HEK293 (cell line): ENCODE measurements around the gene PCNX3.

Source experiments
- CTCF ChIA-PET: fragments of 350-600 bp; formaldehyde crosslinking; extraction: SDS; loops from one replicate; lab custom pipeline; 2021; ENCODE audit warnings: antibody characterized with exemption; lab: Yijun Ruan, JAX
- POLR2A ChIA-PET: fragments of 300-600 bp; formaldehyde crosslinking; extraction: SDS; loops from one replicate; lab custom pipeline; 2020; ENCODE audit warnings: antibody characterized with exemption, inconsistent platforms; lab: Yijun Ruan, JAX
- H3K27ac ChIP-seq: fragments of 200-500 bp; sonication (Bioruptor generic); 2 replicates; pipeline ENCODE4 v1.5.1; 2014; ENCODE audit warnings: low read depth, low read length, control low read depth, inconsistent platforms; ENCODE audit errors: extremely low read depth
- H3K36me3 ChIP-seq, 2 experiments: fragments of 200-500 bp in 1 of 2; sonication (Bioruptor generic) in 1 of 2; 1 replicate in 1 of 2; 2 replicates in 1 of 2; pipeline ENCODE4 v1.5.1; 2014 to 2017; ENCODE audit warnings: inconsistent platforms in 2 of 2, low read length in 2 of 2; ENCODE audit not compliant: control insufficient read depth in 2 of 2, insufficient read depth in 1 of 2
- H3K4me1 ChIP-seq: fragments of 200-500 bp; sonication (Bioruptor generic); 2 replicates; pipeline ENCODE4 v1.5.1; 2014; ENCODE audit warnings: mild to moderate bottlenecking, low read length, inconsistent platforms; ENCODE audit not compliant: control insufficient read depth, insufficient read depth
- H3K4me3 ChIP-seq: 2 replicates; pipeline ENCODE4 v1.5.1; 2011; ENCODE audit warnings: low read depth, mild to moderate bottlenecking, control low read depth, low read length, moderate library complexity
- H3K9me3 ChIP-seq: fragments of 200-500 bp; sonication (Bioruptor generic); 2 replicates; pipeline ENCODE4 v1.5.1; 2014; ENCODE audit warnings: low read depth, low read length, inconsistent platforms; ENCODE audit not compliant: control insufficient read depth, insufficient read depth
- EGR2 ChIP-seq: fragments of 450-650 bp; formaldehyde crosslinking; IDR thresholded peaks from 2 replicates; pipeline ENCODE4 v1.5.1; 2016; ENCODE audit warnings: low read depth, missing biosample characterization, missing genetic modification characterization
- FEZF1 ChIP-seq: fragments of 450-650 bp; formaldehyde crosslinking; IDR thresholded peaks from 2 replicates; pipeline ENCODE4 v1.5.1; 2016; ENCODE audit warnings: missing biosample characterization, missing genetic modification characterization
- TCF7L2 ChIP-seq: IDR thresholded peaks from 2 replicates; pipeline ENCODE4 v1.6.1; 2011; ENCODE audit warnings: low read depth, mild to moderate bottlenecking, inconsistent platforms, low read length, moderate library complexity, borderline replicate concordance
- ZBTB49 ChIP-seq: fragments of 450-650 bp; formaldehyde crosslinking; IDR thresholded peaks from 2 replicates; pipeline ENCODE4 v1.5.1; 2016; ENCODE audit warnings: missing biosample characterization, missing genetic modification characterization, low read depth
- ZNF140 ChIP-seq: fragments of 450-650 bp; formaldehyde crosslinking; IDR thresholded peaks from 2 replicates; pipeline ENCODE4 v1.5.1; 2016; ENCODE audit warnings: missing biosample characterization, missing genetic modification characterization
- ZNF248 ChIP-seq: fragments of 450-650 bp; formaldehyde crosslinking; IDR thresholded peaks from 2 replicates; pipeline ENCODE4 v1.5.1; 2017; ENCODE audit warnings: missing biosample characterization, missing genetic modification characterization
- ZNF311 ChIP-seq: fragments of 450-650 bp; formaldehyde crosslinking; IDR thresholded peaks from 2 replicates; pipeline ENCODE4 v1.5.1; 2017; ENCODE audit warnings: missing biosample characterization, missing genetic modification characterization, borderline replicate concordance
- ZNF350 ChIP-seq: fragments of 450-650 bp; formaldehyde crosslinking; IDR thresholded peaks from 2 replicates; pipeline ENCODE4 v1.5.0; 2017; ENCODE audit warnings: missing biosample characterization, mild to moderate bottlenecking, missing genetic modification characterization
- ZNF426 ChIP-seq: fragments of 450-650 bp; formaldehyde crosslinking; IDR thresholded peaks from 2 replicates; pipeline ENCODE4 v1.5.1; 2017; ENCODE audit warnings: missing biosample characterization, missing genetic modification characterization, mild to moderate bottlenecking, inconsistent platforms, moderate library complexity
- ZNF530 ChIP-seq: fragments of 450-650 bp; formaldehyde crosslinking; IDR thresholded peaks from 2 replicates; pipeline ENCODE4 v1.5.1; 2016; ENCODE audit warnings: low read depth, missing biosample characterization, missing genetic modification characterization
- ZNF600 ChIP-seq: fragments of 450-650 bp; formaldehyde crosslinking; IDR thresholded peaks from 2 replicates; pipeline ENCODE4 v1.5.1; 2016; ENCODE audit warnings: missing biosample characterization, missing genetic modification characterization
- ZNF707 ChIP-seq: fragments of 450-650 bp; formaldehyde crosslinking; IDR thresholded peaks from 2 replicates; pipeline ENCODE4 v1.5.1; 2016; ENCODE audit warnings: missing biosample characterization, missing genetic modification characterization
- ZNF76 ChIP-seq: fragments of 450-650 bp; formaldehyde crosslinking; IDR thresholded peaks from 2 replicates; pipeline ENCODE4; 2016; ENCODE audit warnings: low read depth, missing biosample characterization, missing genetic modification characterization, borderline replicate concordance
- ZNF830 ChIP-seq: fragments of 450-650 bp; IDR thresholded peaks from 2 replicates; pipeline ENCODE4 v1.5.0; 2018; ENCODE audit warnings: missing biosample characterization, missing genetic modification characterization, low read depth, mild to moderate bottlenecking, moderate library complexity
- ZSCAN18 ChIP-seq: fragments of 450-650 bp; formaldehyde crosslinking; IDR thresholded peaks from 2 replicates; pipeline ENCODE4 v1.5.1; 2016; ENCODE audit warnings: missing biosample characterization, missing genetic modification characterization
- ZSCAN23 ChIP-seq: fragments of 450-650 bp; formaldehyde crosslinking; IDR thresholded peaks from 2 replicates; pipeline ENCODE4 v1.5.1; 2016; ENCODE audit warnings: missing biosample characterization, missing genetic modification characterization
- TF ChIP-seq, protein P1 (sequence below): fragments of 450-650 bp; formaldehyde crosslinking; IDR thresholded peaks from 2 replicates; pipeline ENCODE4 v1.5.0; 2017; ENCODE audit warnings: missing biosample characterization, missing genetic modification characterization, borderline replicate concordance
- TF ChIP-seq, protein P2 (sequence below): fragments of 450-650 bp; formaldehyde crosslinking; IDR thresholded peaks from 2 replicates; pipeline ENCODE4 v1.5.1; 2016; ENCODE audit warnings: missing biosample characterization, missing genetic modification characterization
- TF ChIP-seq, protein P3 (sequence below): fragments of 450-650 bp; formaldehyde crosslinking; IDR thresholded peaks from 2 replicates; pipeline ENCODE4 v1.5.1; 2017; ENCODE audit warnings: missing biosample characterization, missing genetic modification characterization
- TF ChIP-seq, protein P4 (sequence below): fragments of 450-650 bp; formaldehyde crosslinking; optimal IDR thresholded peaks from 2 replicates; pipeline ENCODE3; 2016; ENCODE audit warnings: missing biosample characterization, mild to moderate bottlenecking, missing genetic modification characterization
- TF ChIP-seq, protein P5 (sequence below): fragments of 450-650 bp; formaldehyde crosslinking; IDR thresholded peaks from 2 replicates; pipeline ENCODE4 v1.5.1; 2017; ENCODE audit warnings: missing biosample characterization, missing genetic modification characterization

The PCNX3 gene

DNA sequence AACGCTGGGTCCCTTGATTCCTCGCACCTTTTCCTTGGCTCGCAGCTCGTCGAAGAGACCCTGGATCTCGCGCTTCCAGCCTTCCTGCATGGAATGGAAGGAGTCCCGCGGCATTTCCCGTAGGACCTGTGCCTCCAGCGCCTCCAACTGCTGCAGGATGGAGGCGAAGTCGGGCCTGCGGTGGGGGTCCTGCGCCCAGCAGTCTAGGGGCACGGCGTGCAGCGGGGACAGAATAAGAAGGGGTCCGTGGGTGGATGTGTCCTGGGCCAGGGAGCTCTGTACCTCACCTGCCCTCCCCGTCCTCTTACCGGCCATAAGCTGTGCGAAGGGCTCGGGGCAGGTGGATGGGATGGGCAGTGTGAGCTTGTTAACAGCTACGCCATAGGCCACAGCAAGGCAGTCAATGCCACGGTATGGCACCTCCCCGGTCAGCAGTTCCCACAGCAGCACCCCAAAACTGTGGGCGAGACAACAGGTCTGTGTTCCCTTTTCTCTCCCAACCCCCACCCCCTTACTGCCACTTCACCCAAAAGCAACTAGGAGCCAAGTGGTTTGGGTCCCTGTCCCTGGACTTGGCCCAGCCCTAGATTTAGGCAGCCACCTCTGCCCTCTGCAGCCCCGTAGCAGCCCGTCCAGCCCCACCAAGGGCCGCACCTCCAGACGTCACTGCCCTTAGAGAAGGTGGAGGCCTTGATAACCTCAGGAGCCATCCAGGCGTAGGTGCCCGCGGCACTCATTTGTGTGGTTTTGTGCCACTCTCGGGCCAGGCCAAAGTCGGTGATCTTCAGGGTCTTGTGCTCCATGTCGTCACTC is 7.8 kb upstream of the PCNX3 start:
- TF ChIP-seq ZNF426 (tag by site-specific recombination): no peak
- no peak for TF ChIP-seq ZSCAN23 (tag by site-specific recombination)
- TF ChIP-seq, protein P1, sequence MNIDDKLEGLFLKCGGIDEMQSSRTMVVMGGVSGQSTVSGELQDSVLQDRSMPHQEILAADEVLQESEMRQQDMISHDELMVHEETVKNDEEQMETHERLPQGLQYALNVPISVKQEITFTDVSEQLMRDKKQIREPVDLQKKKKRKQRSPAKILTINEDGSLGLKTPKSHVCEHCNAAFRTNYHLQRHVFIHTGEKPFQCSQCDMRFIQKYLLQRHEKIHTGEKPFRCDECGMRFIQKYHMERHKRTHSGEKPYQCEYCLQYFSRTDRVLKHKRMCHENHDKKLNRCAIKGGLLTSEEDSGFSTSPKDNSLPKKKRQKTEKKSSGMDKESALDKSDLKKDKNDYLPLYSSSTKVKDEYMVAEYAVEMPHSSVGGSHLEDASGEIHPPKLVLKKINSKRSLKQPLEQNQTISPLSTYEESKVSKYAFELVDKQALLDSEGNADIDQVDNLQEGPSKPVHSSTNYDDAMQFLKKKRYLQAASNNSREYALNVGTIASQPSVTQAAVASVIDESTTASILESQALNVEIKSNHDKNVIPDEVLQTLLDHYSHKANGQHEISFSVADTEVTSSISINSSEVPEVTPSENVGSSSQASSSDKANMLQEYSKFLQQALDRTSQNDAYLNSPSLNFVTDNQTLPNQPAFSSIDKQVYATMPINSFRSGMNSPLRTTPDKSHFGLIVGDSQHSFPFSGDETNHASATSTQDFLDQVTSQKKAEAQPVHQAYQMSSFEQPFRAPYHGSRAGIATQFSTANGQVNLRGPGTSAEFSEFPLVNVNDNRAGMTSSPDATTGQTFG (tag by site-specific recombination): no peak
- no peak for TF ChIP-seq ZNF248
- TF ChIP-seq, protein P2, sequence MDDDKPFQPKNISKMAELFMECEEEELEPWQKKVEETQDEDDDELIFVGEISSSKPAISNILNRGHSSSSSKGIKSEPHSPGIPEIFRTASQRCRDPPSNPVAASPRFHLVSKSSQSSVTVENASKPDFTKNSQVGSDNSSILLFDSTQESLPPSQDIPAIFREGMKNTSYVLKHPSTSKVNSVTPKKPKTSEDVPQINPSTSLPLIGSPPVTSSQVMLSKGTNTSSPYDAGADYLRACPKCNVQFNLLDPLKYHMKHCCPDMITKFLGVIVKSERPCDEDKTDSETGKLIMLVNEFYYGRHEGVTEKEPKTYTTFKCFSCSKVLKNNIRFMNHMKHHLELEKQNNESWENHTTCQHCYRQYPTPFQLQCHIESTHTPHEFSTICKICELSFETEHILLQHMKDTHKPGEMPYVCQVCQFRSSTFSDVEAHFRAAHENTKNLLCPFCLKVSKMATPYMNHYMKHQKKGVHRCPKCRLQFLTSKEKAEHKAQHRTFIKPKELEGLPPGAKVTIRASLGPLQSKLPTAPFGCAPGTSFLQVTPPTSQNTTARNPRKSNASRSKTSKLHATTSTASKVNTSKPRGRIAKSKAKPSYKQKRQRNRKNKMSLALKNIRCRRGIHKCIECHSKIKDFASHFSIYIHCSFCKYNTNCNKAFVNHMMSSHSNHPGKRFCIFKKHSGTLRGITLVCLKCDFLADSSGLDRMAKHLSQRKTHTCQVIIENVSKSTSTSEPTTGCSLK (tag by site-specific recombination): no peak
- TF ChIP-seq ZNF311: no peak
- TF ChIP-seq ZNF76 (tag by site-specific recombination): no peak
- TF ChIP-seq, protein P3, sequence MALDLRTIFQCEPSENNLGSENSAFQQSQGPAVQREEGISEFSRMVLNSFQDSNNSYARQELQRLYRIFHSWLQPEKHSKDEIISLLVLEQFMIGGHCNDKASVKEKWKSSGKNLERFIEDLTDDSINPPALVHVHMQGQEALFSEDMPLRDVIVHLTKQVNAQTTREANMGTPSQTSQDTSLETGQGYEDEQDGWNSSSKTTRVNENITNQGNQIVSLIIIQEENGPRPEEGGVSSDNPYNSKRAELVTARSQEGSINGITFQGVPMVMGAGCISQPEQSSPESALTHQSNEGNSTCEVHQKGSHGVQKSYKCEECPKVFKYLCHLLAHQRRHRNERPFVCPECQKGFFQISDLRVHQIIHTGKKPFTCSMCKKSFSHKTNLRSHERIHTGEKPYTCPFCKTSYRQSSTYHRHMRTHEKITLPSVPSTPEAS (tag by site-specific recombination): no peak
- no peak for TF ChIP-seq EGR2 (tag by site-specific recombination)
- no peak for TF ChIP-seq ZNF830 (tag by site-specific recombination)
- no peak for TF ChIP-seq ZNF530 (tag by site-specific recombination)
- TF ChIP-seq ZNF140 (tag by site-specific recombination): no peak
- Histone ChIP-seq H3K9me3 (no peaks in the 10 kb centered on the region), H3K36me3 (peaks cover 0 to 87% of the 10 kb centered on the region in 2 experiments; a peak in 2 of 3 replicates), H3K4me1 (no peaks in the 10 kb centered on the region), H3K27ac (no peak overlapping the region), H3K4me3 (no peak overlapping the region)
- CTCF ChIA-PET: interaction anchor here (1.4 kb wide), 1 partner anchor 19 kb away, joined by 5 read pairs; no protein-coding TSS in a partner anchor
- POLR2A ChIA-PET: interaction anchor here (0.5 kb wide), 1 partner anchor 65 kb away, joined by 3 read pairs; no protein-coding TSS in a partner anchor

GRCh38 chr11:65609229-65609628 is 6.3 kb upstream of the PCNX3 start:
- no peaks in the 10 kb centered on the region for H3K4me1 ChIP-seq
- CTCF ChIA-PET: interaction anchor here (2.7 kb wide), 1 partner anchor 16 kb away, joined by 13 read pairs; no protein-coding TSS in a partner anchor
- no peaks in the 10 kb centered on the region for H3K9me3 ChIP-seq
- no peak overlapping the region for H3K4me3 ChIP-seq
- POLR2A ChIA-PET: no interaction called here
- H3K36me3 ChIP-seq: peaks cover 0 to 78% of the 10 kb centered on the region in 2 experiments; a peak in 1 of 3 replicates
- H3K27ac ChIP-seq: no peak overlapping the region
- TF ChIP-seq ZNF707 (tag by site-specific recombination): no peak
- TF ChIP-seq FEZF1 (tag by site-specific recombination): no peak
- no peak for TF ChIP-seq TCF7L2
- TF ChIP-seq ZNF350: no peak
- no peak for TF ChIP-seq ZBTB49 (tag by site-specific recombination)
- TF ChIP-seq, protein P4, sequence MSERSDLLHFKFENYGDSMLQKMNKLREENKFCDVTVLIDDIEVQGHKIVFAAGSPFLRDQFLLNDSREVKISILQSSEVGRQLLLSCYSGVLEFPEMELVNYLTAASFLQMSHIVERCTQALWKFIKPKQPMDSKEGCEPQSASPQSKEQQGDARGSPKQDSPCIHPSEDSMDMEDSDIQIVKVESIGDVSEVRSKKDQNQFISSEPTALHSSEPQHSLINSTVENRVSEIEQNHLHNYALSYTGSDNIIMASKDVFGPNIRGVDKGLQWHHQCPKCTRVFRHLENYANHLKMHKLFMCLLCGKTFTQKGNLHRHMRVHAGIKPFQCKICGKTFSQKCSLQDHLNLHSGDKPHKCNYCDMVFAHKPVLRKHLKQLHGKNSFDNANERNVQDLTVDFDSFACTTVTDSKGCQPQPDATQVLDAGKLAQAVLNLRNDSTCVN (tag by site-specific recombination): no peak
- TF ChIP-seq, protein P5, sequence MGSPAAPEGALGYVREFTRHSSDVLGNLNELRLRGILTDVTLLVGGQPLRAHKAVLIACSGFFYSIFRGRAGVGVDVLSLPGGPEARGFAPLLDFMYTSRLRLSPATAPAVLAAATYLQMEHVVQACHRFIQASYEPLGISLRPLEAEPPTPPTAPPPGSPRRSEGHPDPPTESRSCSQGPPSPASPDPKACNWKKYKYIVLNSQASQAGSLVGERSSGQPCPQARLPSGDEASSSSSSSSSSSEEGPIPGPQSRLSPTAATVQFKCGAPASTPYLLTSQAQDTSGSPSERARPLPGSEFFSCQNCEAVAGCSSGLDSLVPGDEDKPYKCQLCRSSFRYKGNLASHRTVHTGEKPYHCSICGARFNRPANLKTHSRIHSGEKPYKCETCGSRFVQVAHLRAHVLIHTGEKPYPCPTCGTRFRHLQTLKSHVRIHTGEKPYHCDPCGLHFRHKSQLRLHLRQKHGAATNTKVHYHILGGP (tag by site-specific recombination): no peak
- TF ChIP-seq ZSCAN18: no peak
- TF ChIP-seq ZNF600: no peak
